NCI-H2081 treated with DMSO at 0.1 percent for 48 hours (cell line): ENCODE measurements around the gene SELPLG.
"Not testable (repeated sequence)": the region's sequence is repeated elsewhere in the genome, so short reads cannot be mapped to it uniquely, and the experiment has no call there.

Source experiments
- DNase-seq: peaks from one replicate; lab custom pipeline; 2025; lab: John Stamatoyannopoulos, UW

The SELPLG gene

DNA sequence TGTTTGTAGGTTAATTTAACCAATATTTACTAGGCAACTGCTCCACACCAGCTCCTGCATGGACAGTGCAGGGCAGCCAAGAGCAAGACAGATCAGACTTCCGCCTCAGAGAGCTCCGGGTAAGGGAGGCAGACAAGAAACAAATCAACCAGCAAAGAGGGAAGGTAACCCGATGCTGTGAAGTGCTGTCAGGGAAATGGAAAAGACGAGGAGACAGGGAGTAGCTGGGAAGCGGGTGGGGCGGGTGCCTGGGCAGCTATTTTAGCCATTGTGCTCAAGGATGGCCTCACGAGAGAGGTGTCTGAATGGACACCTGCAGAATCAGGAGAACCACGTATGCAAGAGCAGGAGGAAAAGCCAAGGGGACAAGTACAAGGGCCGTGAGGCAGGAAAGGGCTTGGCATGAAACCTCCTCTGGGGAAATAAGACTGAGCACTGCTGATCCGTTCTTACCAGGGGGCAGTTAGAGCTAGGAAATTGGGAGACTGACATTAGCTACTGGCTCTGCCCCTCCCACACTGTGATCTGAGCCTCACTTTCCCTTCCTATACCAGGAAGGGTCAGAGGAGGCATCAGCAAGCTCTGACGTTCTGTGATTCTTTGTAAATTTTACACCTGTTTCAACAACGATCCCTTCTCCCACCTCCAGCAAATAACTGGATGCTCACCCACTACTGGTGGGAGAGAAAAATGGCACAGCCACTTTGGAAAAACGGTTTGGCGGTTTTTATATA, 29.3 kb downstream of the SELPLG start:
- DNase-seq, result no peak

DNA sequence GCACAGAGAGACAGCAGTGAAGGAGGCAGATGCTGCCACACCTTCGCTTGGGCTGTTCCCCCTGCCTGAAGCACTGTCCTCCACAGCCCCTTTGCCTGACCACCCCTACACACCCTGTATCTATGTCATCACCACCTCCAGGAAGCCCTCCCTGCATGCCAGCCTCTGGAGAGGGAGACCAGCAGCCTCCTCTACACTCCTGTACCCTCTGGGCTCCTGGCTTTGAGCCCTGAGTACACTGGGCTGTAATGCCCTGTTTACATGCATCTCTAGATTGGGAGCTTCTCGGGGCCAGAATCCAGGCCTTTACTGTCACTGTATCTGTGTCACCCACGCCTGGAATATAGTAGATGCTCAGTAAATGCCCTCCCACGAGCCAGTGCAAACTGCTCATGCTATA, 30.0 kb downstream of the SELPLG start:
- no peak for DNase-seq

DNA sequence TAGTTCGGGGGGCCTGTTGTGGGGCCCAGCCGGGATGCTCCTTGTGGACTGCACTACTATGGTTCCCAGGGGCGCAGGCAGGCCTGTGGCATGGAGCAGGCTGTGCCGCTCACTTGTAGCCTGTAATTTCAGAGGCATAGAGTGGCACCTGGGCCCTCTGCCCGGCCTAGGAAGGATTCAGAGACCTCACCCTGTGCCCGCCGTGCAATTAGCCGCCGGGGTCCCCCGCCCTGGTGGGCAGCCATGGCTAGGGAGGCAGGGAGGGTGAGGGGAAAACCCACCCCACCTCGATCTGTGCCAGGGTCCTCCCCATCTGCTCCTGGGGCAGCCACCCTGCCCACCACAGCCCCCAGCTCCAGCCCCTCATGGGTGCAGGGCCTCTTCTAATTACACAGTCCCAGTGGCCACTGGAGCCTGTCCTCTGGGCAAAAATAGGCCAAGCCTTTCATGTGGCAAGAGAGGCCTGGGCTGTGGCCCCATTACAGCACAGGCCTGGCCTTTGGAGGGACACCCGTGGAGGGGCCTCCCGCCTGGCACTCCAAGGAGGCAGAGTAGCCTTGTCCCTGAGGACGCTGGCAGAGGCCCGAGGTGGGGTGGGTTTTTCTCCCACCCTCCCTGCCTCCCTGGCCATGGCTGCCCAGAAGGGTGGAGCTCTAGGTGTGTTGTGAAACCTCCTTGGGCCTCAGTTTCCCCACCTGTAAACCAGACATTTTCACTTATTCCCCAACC, 30.6 kb downstream of the SELPLG start:
- no peak for DNase-seq

DNA sequence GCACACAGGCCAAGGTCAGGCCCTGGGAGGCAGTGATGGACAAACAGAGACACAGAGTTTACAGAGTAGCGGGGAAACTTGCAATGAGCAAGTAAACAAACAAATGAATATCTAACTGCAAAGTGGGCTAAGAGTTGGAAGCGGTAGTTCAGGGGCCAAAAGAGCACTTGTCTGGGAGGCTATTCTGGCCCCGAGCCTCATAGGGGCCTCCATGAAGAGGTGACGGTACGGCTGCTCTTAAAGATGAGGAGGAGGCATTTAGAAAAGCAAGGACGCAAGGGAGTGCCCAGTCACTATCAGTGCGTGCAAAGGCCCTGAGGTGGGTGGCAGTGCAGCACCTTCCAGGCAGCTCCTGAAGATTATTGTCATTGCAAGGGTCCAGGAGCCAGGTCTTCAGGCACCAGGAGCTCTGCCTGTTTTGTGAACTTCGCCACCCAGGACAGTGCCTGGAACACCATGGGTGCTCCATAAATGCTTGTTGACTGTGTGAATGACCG, 31.4 kb downstream of the SELPLG start:
- no peak for DNase-seq

DNA sequence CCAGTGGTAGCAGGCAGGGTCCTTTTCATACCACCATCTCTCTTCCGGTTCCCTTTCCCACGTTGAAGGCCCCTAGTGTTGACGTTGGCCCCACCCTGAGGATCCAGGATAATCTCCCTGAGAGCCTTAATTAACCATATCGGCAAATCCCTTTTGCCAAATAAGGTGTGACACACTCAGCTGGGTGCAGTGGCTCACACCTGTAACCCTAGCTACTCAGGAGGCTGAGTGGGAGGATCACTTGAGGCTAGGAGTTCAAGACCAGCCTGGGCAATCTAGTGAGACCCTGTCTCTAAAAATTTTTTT, 33.0 kb downstream of the SELPLG start:
- DNase-seq, result no peak

DNA sequence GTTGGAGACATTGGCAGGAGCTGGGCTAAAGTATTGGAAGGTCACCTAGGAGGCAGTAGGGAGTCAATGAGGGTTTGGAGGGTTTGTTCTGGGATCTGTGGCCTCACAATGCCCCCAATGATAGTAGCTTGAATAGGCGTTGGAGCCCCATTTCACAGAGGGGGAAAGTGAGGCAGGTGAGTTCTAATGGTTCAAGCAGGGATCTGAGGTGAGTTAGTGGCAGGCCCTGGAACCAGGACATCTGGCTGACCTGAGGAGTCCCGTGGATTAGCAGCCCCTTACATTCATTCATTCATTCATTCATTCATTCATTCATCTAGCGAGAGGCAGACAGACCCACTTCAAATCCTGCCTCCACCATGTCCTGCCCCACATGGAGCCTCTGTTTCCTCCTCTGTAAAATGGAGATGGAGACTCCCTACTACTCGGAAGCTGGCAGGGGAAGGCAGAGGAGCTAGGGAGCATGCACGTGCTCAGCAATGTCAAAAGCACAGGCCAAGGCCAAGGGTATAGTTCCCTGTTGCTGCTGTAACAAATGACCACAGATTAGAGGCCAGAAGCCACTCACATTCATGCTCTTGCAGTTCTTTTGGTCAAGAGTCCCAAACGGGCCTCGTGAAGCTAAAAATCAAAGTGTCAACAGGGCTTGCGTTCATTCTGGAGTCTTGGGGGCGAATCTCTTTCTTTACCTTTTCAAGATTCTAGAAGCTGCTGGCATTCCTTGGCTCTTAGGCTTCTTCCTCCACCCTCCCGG, 33.6 kb downstream of the SELPLG start:
- DNase-seq, result no peak

DNA sequence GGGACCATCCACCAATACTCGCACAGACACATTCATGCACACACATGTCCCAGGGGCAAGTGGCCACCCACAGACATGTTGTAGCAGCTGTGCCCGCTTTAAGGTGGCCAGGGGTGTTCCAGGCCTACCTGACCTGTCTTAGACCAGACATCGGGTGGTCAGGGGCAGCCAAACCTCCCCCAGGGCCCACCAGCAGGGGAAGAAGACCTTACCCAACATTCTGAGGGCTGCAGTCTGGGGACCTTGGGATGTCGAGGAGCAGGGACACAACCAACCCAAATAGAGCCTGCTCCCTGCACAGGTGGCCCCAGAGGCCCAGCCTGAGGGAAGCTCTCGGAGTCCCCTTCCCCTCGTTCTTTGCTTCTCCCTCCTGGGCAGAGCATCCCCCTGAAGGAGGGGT, 34.2 kb downstream of the SELPLG start:
- DNase-seq, result no peak

DNA sequence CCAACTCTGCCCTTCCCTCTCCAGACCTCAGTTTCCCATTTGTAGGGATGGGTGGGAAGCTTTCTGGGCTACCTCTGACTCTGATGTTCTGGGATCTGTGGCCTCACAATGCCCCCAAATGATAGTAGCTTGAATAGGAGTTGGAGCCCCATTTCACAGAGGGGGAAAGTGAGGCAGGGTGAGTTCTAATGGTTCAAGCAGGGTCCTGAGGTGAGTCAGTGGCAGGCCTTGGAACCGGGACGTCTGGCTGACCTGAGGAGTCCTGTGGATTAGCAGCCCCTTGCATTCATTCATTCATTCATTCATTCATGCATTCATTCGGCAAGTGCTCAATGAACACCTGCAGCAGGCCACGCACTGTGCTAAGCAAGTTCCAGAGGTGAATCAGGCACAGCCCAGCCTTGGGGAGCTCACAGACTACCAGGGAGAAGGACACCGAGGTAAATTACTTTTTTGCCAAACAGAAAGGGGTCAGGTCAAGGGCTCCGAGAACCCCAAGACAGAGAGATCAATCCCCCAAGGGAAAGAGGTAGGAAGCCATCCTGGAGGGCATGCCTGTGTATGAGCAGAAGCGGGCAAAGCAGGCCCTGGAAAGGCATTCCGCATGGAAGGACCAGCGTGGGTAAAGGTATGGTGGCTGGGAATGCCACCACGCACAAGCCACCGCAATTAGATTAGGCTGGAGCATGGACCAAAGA, 35.0 kb downstream of the SELPLG start:
- no peak for DNase-seq

DNA sequence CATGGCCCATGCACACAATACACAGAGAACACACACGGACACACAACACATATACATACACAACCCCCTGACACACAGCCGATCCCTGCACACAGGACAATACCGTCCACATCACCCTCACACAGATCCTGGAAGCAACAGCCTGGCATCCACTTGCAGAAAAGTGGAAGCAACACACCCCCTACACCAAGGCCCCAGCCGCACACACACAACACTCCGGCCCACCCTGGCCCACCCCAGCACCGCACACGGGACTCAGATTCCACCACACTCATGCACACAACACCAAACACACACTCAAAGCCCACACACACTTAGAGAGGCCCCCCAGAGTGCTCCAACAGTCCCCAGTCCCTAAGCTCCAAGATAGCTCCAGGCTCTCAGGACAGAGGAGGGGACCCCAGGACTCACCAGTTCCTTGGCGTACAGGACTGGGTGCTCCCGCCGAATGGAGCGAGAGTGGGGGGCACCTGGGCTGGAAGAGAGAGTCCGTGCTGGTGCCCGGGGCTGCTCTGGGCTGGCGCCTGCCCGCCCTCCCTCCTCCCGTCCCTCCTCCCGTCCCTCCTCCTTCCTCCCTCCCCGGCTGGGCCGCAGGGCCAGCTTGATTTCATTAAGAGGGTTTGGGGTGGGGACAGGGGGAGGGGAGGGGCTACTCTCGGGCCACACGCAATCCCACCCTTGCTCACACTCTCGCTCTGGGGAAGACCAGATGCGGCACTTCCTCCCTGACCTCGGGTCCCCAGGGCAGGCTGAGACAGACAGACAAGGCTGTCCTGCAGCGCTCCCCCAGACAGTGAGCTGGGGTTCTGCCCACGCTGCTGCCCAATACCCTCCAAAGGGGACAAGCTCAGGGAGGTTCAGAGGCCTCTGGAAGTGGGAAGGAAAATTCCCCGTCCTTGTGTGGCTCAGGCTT, 35.9 kb downstream of the SELPLG start, which contains the start of gene TMEM119:
Gene TMEM119 (minus strand): TSS at position 526 of the 913 bp plus-strand sequence. CDS start 5,701 bp downstream, outside the sequence.
- DNase-seq, result no peak

DNA sequence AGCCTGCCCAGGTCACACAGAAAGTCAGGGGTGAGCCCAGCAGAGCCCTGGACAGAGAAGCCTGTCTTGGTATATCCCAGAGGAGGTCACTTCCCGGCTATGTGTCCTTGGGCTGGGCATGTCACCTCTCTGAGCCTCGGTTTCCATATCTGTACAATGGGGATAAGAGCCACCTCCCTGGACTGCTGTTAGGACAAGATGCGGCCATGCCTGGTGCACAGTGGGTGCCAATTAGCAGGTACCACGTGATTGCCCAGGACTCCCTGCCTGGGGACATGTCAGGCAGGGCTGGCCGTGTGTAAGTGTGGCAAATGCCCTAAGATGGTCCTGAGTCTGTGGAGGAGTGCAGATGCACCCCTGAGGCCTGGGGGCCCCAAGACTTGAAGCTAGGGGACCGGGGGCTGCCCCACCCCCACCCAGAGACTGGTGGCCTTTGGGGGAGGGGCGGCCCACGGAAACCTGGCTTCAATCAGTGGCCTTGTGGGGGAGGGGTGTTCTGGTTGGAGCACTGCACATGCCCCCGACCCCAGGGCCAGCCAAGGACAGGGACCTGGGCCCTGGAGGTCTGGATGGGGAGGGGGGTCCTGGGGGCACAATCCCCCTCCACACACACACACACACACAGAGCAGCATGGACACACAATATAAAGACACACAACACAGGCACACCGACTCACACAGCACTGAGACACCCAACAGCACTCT, 36.7 kb downstream of the SELPLG start:
- DNase-seq, result no peak

DNA sequence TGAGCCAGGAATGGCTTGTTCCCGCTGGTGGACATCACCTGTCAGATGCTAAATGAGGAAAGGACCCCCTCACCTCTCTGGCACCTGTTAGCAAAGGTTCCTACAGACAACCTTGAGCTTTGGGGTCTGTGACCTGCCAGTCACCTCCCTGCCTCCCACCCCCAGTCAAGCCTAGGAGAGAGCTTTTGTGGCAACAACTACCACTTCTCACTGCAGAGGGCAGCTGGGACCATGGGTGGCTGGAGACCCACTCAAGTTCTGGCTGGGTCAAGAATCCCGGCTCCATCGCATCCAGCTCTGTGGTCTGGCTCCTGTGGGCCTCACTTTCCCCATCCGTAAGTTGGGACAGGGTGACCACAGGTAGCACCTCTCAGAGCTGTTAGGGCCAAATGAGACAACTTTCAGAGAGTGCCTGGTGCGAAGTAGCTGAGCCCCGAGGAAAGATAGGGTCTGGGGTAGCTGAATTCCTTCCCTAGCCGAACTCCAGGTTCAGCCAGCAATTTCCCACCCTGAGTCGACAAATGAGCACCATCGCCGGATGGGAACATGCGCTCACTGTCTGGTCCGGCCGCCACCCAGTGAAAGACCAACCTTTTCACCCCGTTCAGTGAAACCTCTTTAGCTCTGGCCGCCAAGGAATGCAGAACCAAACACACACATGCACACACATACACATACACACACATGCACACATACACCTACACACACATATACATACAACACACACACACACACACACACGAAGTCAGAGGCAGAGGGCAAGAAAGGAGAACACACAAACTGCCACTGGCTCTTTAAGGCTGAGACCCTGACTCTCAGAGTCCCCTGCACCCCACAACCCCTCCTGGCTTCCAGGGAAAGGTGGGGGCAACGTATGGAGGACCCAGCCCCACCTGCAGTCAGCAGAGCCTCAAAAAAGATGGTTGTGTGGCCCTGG, 37.7 kb downstream of the SELPLG start:
- no peak for DNase-seq

DNA sequence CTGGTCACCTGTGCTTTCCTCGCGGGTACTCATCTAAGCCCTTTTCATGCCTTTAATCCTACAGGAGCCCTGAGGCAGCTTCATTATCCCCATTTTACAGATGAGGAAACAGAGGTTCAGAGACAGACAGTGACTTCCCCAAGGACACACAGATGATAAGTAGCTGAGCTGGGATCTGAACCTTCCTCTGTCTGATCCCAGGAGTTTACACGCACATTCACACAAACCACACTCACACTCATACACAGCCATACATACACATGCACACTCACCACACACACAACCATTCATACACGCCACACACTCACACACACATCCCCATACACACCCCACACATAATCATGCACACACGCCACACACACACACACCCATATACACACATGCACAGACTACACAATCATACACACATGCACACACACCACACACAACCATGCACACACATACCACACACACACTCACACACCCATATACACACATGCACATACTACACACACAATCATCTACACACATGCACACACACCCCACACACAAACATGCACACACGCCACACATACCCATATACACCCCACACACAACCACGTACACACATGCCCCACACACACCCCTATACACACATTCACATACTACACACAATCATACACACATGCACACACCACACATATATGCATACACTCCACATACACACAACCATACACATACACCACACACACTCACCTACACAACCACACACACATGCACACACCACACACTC, 38.6 kb downstream of the SELPLG start:
- DNase-seq, result no peak

DNA sequence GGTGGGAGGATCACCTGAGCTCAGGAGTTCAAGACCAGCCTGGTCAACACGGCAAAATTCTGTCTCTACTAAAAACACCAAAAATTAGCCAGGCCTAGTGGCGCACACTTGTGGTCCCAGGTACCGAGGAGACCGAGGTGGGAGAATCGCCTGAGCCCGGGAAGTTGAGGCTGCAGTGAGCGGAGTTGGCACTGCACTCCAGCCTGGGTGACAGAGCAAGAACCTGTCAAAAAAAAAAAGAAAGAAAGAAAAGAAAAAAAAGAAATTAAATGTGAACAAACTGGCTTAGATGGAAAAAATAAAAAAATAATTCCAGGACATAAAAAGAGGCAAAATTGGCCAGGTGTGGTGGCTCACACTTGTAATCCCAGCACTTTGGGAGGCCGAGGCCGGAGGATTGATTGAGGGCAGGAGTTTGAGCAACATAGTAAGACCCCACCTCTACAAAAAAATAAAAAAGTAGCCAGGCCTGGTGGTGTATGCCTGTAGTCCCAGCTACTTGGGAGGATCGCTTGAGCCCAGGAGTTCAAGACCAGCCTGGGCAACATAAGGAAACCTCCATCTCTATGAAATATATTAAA, 39.3 kb downstream of the SELPLG start:
- no peak for DNase-seq

DNA sequence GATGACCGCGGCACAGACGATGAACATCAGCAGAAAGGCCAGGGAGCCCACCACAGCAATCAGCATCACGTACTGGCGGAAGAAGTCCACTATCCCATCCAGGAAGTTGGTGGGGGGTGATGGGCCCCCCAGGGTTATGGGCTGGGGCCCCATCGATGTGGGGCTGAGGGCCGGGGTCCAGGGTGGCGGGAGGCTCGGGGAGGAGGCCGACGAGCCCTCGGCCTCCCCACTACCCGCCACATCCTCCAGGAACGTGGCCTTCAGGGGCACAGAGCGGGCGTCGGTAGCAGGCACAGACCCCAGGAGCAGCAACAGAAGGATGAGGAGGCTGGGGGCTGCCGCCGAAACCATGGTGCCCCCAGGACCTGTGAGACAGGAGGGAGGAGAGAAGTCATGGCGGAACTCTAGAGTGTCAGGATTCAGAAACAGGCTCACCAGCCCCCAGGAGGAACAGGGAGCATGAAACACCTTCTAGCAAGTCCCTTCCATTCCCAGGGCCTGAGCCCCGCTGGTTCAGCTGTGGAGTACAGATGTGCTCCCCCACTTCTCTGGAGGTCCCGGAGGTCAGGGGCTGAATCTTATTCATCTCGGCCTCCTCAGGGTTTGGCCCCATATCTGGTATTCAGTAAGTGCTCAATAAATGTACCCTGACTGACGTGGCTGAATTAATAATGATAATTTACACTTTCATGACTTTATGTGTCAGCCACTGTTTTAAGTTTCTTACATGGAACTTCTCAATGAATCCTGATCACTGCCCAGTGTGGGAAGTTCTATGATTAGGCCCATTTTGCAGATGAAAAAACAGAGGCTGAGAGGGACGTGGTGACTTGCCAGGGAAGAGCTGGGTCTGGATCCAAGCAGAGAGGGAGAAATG, 41.4 kb downstream of the SELPLG start:
- DNase-seq, result no peak

DNA sequence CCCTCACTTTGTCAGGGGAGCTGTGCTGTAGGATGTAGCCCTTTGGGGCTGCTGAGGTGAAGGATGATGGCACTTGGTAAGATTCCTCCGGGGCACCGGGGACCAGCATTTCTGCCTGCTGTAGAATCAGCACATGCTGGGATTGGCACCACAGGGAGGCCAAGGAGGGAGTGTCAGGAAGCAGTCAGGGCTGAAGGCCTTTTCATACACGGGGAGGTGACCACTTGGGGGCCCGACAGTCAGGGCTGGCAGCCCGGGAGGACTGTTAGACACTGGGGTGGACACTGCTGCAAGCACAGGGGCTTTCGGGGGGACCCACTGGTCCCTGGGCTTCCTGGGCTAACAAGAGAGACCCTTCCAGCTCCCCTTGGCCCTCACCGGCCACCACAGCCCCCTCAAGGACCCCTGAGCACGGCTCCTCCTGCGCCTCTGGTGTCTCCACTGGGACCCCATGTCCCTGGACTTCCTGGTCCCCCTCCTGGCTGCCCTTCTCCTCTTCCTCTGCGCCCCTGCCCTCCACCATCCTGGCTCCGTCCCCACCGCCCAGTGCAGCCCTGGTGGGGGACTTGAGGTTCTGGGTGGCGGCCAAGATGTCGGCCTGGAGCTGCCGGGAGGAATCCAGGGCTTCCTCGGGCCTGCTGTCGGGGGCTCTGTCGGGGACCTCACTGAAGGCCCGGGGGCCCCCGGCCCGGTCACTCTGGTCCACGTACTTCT, 42.3 kb downstream of the SELPLG start:
- DNase-seq, result no peak

DNA sequence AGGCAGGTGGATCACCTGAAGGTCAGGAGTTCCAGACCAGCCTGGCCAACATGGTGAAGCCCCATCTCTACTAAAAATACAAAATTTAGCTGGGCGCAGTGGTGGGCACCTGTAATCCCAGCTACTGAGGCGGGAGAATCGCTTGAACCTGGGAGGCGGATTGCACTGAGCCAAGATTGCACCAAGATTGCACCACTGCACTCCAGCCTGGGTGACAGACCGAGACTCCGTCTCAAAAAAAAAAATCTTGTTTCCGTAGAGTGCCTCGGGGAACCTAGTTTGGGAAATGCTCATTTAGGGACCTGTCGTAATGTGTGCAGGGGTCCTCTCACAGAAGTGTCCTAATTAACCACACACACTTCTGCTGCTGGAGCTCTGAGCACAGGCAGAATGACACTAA, 43.2 kb downstream of the SELPLG start:
- DNase-seq, result not testable (repeated sequence)

DNA sequence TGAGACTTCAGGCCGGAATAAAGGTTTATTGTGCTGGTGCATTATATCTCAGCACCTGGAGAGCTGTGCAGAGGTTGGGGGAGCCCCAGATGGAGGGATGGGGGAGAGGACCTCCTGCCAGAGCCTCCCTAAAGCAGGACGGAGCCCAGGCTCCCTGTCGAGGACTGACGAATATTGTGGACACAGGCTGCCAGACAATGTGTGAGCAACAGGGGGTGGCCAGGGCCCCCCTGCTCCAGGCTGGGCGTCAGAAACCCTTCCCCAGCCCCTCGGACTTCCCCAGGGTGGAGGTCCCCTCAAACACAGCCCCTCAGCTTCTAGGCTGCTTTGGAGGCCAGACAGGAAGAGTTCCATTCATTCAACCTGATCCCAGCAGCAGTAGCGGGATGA, 43.9 kb downstream of the SELPLG start:
- no peak for DNase-seq
